ENCODE measurements around the gene TMEM14A. TPM values are rescaled to one million over a fixed set of nuclear protein-coding genes. Genes with fewer than 3 reads are reported as not detected.

TMEM14A gene
- total and polyA plus RNA-seq, 2 of the 8 experiments (the other 6 are each of a cell fraction or from before 2014, with no cell fraction given) = 11.1 to 11.2 TPM

GRCh38 chr6:52675372-52675771, 4.5 kb downstream of the TMEM14A start:
- DNase-seq (ENCODE audit: low read depth in 1 of 2, low spot score in 2 of 2) (no peak), FAIRE-seq (no peak)
- Histone ChIP-seq H2BK15ac (ENCODE audit: low read length) (no peak overlapping the region), H2BK20ac (ENCODE audit: low read length) (no peak overlapping the region), H4K5ac (ENCODE audit: insufficient read length, low read depth, low read length) (no peak overlapping the region), H3K4me2 (ENCODE audit: insufficient read depth in 1 of 2, low read depth in 2 of 2, low read length in 2 of 2) (no peak overlapping the region), H3K4me3 (ENCODE audit: extremely low read depth in 1 of 4, insufficient read depth in 2 of 4, low read depth in 3 of 4, low read length in 4 of 4) (no peak overlapping the region), H3K9ac (replicated peaks in 1 of 4; ENCODE audit: extremely low read depth in 1 of 4, low read depth in 3 of 4, low read length in 3 of 4) (no peak overlapping the region), H3K27me3 (replicated peaks in 1 of 4; ENCODE audit: control insufficient read depth in 3 of 4, extremely low read depth in 1 of 4, insufficient read depth in 3 of 4, low read length in 3 of 4) (peaks cover 0 to 3% (median 0%) of the 10 kb centered on the region in 4 experiments; a peak in 2 of 7 replicates), H3K27ac (ENCODE audit: low read depth, low read length) (no peak overlapping the region), H2BK12ac (ENCODE audit: low read depth, low read length) (no peak overlapping the region), H4K91ac (replicated peaks; ENCODE audit: insufficient read length, low read length) (no peak overlapping the region), H3K4ac (replicated peaks; ENCODE audit: insufficient read length, low read depth, low read length) (no peak overlapping the region), H3K79me1 (ENCODE audit: low read depth, low read length) (no peaks in the 10 kb centered on the region; the same call in 1 of the 2 replicates), H3K23me2 (ENCODE audit: low read depth, low read length) (0 out of 2 replicates have a peak, but pooled peaks cover 3% of the 10 kb centered on the region), H3K18ac (ENCODE audit: extremely low read depth, low read length) (no peak overlapping the region), H4K20me1 (replicated peaks in 1 of 2; ENCODE audit: control insufficient read depth in 1 of 2, insufficient read depth in 2 of 2, low read length in 2 of 2) (no peaks in the 10 kb centered on the region), H3K4me1 (replicated peaks in 1 of 4; ENCODE audit: control insufficient read depth in 3 of 4, insufficient read depth in 4 of 4, low read length in 3 of 4) (peaks cover 0 to 9% (median 4%) of the 10 kb centered on the region in 4 experiments; a peak in 6 of 7 replicates), H3K23ac (ENCODE audit: insufficient read length) (no peak overlapping the region), H3K56ac (replicated peaks; ENCODE audit: insufficient read length, low read depth, low read length) (no peak overlapping the region), H3K14ac (ENCODE audit: insufficient read length) (no peak overlapping the region), H2BK5ac (ENCODE audit: low read depth, low read length) (no peak overlapping the region), H2AK5ac (ENCODE audit: low read depth, low read length) (no peak overlapping the region), H3K79me2 (ENCODE audit: control insufficient read depth in 1 of 2, insufficient read depth in 2 of 2, low read length in 2 of 2) (no peaks in the 10 kb centered on the region), H3K36me3 (ENCODE audit: control insufficient read depth in 2 of 4, insufficient read depth in 4 of 4, low read length in 3 of 4) (no peaks in the 10 kb centered on the region), H3K9me3 (ENCODE audit: insufficient read depth in 2 of 2, low read depth in 1 of 2, low read length in 1 of 2) (no peaks in the 10 kb centered on the region), H2AFZ (ENCODE audit: low read length) (no peak overlapping the region), H2BK120ac (replicated peaks; ENCODE audit: low read depth, low read length) (no peak overlapping the region), H4K8ac (ENCODE audit: extremely low read depth, insufficient read depth, low read length) (no peak overlapping the region)
- POLR2A ChIA-PET (ENCODE audit: partially characterized antibody) = interaction anchor here (1.2 to 2.0 kb wide), 2 partner anchors 10 to 12 kb away, joined by 3 to 5 read pairs; no protein-coding TSS in a partner anchor
- TF ChIP-seq YY1 (IDR thresholded peaks at IDR 0.05; ENCODE audit: low read depth, low read length) = no peak
- no peak for TF ChIP-seq BACH1 (IDR thresholded peaks at IDR 0.05; ENCODE audit: low read length)
- no peak for TF ChIP-seq TAF7 (optimal IDR thresholded peaks at IDR 0.05; ENCODE audit: borderline replicate concordance, low read depth, low read length)
- TF ChIP-seq RXRA (IDR thresholded peaks at IDR 0.05; ENCODE audit: insufficient read depth, low read depth, low read length) = no peak
- peak; percentile 51 for TF ChIP-seq NANOG (IDR thresholded peaks at IDR 0.05; ENCODE audit: insufficient read depth, low read depth, low read length, poor library complexity, severe bottlenecking)
- TF ChIP-seq JUND (IDR thresholded peaks at IDR 0.05; ENCODE audit: low read length) = no peak
- TF ChIP-seq CTBP2 (IDR thresholded peaks at IDR 0.05; ENCODE audit: borderline replicate concordance, insufficient read depth, insufficient read length, low read length) = no peak
- no peak for TF ChIP-seq MAFK (IDR thresholded peaks at IDR 0.05; ENCODE audit: low read depth, low read length)
- TF ChIP-seq SUZ12 (IDR thresholded peaks at IDR 0.05; ENCODE audit: low read length) = no peak
- WGBS, 2 experiments (ENCODE audit: extremely low coverage in 1 of 2, insufficient coverage in 1 of 2, insufficient read length in 1 of 2, insufficient replicate concordance in 2 of 2, low coverage in 1 of 2, low lambda C conversion rate in 2 of 2, missing lambda C conversion rate in 1 of 2) = 70% methylated on average over 1 of the region's 1 CpG; no CpG with 5 or more reads in 1 of the 2 experiments
- CTCF ChIA-PET (ENCODE audit: partially characterized antibody) = interaction anchor here (0.9 to 4.1 kb wide), 10 partner anchors 10 to 273 kb away, joined by 3 to 19 read pairs (median 4); no protein-coding TSS in a partner anchor
